ENCODE measurements around the gene SRGAP2C.
"Not testable (repeated sequence)": the region's sequence is repeated elsewhere in the genome, so short reads cannot be mapped to it uniquely, and the experiment has no call there.

DNA sequence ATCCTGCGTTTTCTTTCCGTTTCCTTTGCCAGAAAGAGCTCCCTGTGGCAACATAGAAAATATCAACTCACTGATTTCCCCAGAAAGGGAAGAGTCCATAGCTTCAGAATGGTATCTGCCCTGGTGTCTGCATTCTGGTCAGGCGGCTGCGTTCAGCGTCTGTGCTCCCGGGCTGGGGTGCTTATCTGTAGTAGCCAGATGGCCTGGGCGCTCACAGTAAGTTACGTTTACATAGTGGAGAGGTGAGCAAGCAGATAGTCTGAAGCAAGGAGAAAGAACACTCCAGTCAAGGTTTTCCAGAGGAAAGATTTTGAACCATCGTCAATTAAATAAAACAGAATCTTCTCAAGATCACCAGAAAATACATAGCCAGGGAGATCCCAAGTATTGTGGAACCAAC, 28.7 kb downstream of the SRGAP2C start:
- TF ChIP-seq, protein P1, sequence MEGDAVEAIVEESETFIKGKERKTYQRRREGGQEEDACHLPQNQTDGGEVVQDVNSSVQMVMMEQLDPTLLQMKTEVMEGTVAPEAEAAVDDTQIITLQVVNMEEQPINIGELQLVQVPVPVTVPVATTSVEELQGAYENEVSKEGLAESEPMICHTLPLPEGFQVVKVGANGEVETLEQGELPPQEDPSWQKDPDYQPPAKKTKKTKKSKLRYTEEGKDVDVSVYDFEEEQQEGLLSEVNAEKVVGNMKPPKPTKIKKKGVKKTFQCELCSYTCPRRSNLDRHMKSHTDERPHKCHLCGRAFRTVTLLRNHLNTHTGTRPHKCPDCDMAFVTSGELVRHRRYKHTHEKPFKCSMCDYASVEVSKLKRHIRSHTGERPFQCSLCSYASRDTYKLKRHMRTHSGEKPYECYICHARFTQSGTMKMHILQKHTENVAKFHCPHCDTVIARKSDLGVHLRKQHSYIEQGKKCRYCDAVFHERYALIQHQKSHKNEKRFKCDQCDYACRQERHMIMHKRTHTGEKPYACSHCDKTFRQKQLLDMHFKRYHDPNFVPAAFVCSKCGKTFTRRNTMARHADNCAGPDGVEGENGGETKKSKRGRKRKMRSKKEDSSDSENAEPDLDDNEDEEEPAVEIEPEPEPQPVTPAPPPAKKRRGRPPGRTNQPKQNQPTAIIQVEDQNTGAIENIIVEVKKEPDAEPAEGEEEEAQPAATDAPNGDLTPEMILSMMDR (IDR thresholded peaks at IDR 0.05; ENCODE audit: extremely low read depth in 1 of 2, insufficient read depth in 1 of 2, low read depth in 1 of 2, low read length in 2 of 2) = not testable (repeated sequence)
- TF ChIP-seq, protein P2, sequence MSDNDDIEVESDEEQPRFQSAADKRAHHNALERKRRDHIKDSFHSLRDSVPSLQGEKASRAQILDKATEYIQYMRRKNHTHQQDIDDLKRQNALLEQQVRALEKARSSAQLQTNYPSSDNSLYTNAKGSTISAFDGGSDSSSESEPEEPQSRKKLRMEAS (IDR thresholded peaks at IDR 0.05; ENCODE audit: insufficient read depth, insufficient read length) = not testable (repeated sequence)
- not testable (repeated sequence) for TF ChIP-seq FOS (IDR thresholded peaks at IDR 0.05; ENCODE audit: borderline replicate concordance, insufficient read depth, low read length); MYC (IDR thresholded peaks at IDR 0.05; ENCODE audit: low read depth, low read length)
